H1 (cell line): ENCODE measurements around the gene SFRP2. TPM values are rescaled to one million over a fixed set of nuclear protein-coding genes. Genes with fewer than 3 reads are reported as not detected.

Experiments
- polyA plus RNA-seq, 7 experiments: library from polyadenylated mRNA; depleted of rRNA in 3 of 7; stranded (reverse) in 5 of 7; unstranded in 2 of 7; fragments of >200 nt in 5 of 7; fragments of 200-250 nt in 2 of 7; gene quantifications; 1 replicate in 5 of 7; 2 replicates in 1 of 7; 4 replicates in 1 of 7; pipeline versions ENCODE4 v1.2.1 to v1.2.3, GENCODE V29; 2011 to 2013; ENCODE audit warnings: missing spikeins in 2 of 7, mixed read lengths in 2 of 7
- total RNA-seq: library from RNA; stranded (reverse); fragmentation: NEBNext Ultra II Directional; extraction: Animal tissue kit (Norgen Biotek cat#: 25700); gene quantifications from 2 replicates; pipeline ENCODE4 v1.2.1, GENCODE V29; 2021
- TF ChIP-seq, protein P1 (sequence below), 3 experiments: IDR thresholded peaks; 1 replicate in 2 of 3; 2 replicates in 1 of 3; pipeline versions ENCODE4 v1.5.1 to v1.6.1; 2011; ENCODE audit warnings: low read length in 3 of 3, mild to moderate bottlenecking in 3 of 3, inconsistent platforms in 2 of 3, low read depth in 1 of 3, moderate library complexity in 1 of 3; ENCODE audit not compliant: insufficient read depth in 1 of 3; ENCODE audit errors: control extremely low read depth in 1 of 3

SFRP2 gene
- total and polyA plus RNA-seq, 2 of the 8 experiments (the other 6 are each of a cell fraction or from before 2014, with no cell fraction given) = 108 to 342 TPM

DNA sequence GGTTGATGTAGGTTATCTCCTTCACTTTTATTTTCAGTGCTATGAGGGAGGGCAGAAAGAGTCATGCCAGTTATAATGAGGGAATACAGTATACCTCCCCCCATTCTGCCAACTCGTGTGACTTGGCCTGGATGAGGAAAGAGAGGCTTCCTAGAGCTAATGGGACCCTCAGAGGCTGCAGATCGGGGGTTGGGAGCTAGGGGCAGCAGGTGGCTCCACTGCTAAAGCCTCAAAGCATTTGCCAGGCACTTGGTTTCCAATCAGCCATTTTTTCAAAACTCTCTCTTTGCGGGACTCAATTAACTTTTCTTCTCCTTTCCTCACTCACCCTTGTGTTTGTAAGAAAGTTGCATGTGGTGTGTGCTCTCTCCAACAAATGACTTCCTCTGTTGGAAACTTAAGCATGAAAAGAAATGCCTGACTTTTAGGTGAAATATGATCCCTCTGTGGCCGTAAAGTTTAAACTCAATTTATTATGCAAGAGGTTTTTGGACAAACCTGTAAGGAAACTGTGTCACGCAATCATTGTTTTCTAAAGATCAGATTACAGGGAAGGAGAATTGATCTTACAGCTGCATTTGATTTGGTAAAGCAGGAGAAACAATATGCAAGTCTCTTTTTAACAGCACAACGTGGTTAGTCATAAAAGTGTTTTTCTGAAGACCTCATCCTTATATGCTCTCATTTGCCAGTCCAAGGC is 7.0 kb downstream of the SFRP2 start (continued):
- TF ChIP-seq, protein P1, sequence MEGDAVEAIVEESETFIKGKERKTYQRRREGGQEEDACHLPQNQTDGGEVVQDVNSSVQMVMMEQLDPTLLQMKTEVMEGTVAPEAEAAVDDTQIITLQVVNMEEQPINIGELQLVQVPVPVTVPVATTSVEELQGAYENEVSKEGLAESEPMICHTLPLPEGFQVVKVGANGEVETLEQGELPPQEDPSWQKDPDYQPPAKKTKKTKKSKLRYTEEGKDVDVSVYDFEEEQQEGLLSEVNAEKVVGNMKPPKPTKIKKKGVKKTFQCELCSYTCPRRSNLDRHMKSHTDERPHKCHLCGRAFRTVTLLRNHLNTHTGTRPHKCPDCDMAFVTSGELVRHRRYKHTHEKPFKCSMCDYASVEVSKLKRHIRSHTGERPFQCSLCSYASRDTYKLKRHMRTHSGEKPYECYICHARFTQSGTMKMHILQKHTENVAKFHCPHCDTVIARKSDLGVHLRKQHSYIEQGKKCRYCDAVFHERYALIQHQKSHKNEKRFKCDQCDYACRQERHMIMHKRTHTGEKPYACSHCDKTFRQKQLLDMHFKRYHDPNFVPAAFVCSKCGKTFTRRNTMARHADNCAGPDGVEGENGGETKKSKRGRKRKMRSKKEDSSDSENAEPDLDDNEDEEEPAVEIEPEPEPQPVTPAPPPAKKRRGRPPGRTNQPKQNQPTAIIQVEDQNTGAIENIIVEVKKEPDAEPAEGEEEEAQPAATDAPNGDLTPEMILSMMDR (IDR thresholded peaks at IDR 0.05; ENCODE audit: control extremely low read depth in 1 of 3, insufficient read depth in 1 of 3, low read depth in 1 of 3, low read length in 3 of 3) = peak in 2 of 3 experiments; percentile 28 to 43; a peak in 2 of 4 replicates
- TF ChIP-seq, all 59 proteins: peak for 6
